GM19240 (cell line): ENCODE data around the gene CACNG6.

Source experiments
- DNase-seq: peaks from one replicate; pipeline ENCODE4 v3.0.0; 2011; ENCODE audit warnings: low spot score; ENCODE audit not compliant: insufficient read length

CACNG6 gene

GRCh38 chr19:53966931-53967330 is 24.5 kb upstream of the CACNG6 start:
- DNase-seq = no peak

DNA sequence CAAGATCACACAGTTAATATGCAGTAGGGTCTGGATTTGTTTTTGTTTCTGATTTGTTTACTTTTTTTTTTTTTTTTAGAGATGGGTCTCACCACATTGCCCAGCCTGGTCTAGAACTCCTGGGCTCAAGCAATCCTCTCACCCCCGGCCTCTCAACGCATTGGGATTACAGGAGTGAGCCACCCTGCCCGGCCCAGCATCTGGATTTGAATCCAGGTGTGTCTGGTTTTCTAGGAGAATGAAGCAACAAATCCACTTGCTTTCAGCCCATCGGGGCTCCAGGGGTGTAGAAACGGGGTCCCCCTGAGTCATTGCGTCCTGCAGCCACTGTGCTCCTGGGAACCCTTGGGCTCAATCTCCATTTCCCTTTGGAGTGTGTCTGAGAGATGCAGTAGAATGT is 22.1 kb upstream of the CACNG6 start:
- DNase-seq = no peak

- DNase-seq = no peak
Measured at GRCh38 chr19:53971673-53972072, 19.8 kb upstream of the CACNG6 start.

GRCh38 chr19:53977429-53977990 is 13.9 kb upstream of the CACNG6 start:
- DNase-seq = no peak

DNA sequence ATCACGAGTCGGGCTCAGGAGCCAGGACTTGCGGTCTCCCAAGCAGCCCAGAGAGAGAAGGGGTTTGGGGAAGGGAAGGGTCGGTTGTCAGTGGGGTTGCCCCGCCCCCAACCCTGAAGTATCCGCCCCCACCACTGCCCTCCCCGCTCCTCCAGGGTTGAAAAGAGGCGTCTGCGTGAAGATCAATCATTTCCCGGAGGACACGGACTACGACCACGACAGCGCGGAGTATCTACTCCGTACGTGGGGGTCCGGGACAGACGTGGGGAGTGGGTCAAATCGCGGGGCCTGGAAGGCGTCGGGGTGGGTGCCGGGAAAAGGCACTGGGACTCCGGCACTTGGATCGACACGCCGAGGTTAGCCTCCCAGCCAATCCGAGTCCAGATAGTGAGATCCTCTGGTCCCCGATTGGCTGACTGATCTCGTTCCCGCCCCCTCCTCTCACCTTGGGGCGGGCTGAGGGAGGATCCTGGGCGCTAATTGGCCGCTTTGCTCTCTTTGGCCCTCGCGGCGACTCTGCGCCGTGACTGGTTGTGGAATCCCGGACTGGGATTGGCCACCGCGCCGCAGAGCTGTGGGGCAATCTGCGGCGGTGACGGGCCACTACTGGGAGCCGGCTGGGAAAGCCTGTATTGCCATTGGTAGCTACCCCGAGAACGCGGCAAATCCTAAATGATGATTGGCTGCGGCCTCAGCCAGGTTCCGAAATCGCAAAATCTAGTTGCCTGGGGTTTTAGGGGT is 13.3 kb upstream of the CACNG6 start:
- no peak for DNase-seq

DNA sequence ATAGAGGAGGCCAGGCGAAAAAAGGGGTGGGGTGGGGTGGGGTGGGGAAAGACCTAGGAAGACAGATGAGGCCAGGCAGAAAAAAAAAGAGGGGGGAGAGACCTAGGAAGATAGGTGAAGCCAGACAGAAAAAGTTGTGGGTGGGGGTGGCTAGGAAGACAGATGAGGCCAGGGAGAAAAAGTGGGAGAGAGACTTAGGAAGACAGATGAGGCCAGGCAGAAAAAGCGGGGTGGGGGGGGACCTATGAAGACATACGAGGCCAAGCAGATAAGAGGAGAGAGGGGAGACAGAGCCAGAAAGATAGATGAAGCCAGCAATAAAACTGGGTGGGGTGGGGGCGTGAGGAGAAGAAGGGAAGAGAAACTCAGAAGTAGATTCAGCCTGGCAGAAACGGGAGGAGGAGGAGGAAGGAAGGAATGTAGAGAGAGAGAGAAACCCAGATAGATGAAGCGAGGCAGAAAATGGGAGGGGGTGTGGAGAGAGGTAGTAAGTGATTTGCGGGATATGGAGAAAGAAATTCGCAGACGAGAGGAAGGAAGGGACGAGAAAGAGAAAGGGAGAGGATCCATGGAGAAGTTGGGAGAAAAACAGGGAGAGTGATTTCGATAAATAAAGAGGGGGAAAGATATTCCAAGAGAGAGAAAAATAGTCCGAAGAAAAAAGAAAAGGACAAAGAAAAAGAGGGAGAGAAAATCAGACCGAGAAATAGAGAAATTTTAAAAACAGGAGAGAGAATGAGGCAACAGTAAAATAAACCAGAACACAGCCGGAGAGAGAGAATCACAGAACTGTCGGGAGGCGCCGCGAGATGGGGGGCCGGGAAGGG is 12.2 kb upstream of the CACNG6 start:
- no peak for DNase-seq

- DNase-seq = no peak
Measured at GRCh38 chr19:53980539-53981375, 10.7 kb upstream of the CACNG6 start.

DNA sequence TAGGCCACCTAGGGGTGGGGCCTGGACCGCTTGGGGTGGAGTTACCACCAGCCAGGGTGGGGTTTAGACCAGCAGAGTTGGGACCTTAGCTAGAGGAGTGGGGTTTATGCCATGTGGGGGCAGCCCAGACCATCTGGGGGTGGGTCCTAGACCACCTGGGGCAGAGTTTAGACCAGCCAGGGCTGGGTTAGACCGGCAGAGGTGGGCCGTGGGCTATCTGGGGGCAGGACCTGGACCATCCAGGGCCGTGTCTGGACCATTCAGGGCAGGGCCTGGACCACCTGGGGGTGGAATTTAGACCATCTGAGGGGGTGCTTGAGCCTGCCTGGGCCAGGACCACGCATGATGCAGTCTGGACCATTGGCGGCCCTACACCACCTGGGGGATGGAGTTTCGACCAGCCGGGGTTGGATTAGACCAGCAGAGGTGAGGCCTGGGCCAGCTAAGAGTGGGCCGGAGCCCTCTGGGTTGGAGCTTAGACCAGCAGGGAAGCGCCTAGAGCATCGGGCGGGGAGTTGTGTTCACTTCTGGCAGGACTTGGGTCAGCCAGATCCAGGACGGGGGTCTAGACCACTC is 10.0 kb upstream of the CACNG6 start:
- no peak for DNase-seq

- DNase-seq = no peak
Measured at GRCh38 chr19:53982001-53982451, 9.4 kb upstream of the CACNG6 start.

DNA sequence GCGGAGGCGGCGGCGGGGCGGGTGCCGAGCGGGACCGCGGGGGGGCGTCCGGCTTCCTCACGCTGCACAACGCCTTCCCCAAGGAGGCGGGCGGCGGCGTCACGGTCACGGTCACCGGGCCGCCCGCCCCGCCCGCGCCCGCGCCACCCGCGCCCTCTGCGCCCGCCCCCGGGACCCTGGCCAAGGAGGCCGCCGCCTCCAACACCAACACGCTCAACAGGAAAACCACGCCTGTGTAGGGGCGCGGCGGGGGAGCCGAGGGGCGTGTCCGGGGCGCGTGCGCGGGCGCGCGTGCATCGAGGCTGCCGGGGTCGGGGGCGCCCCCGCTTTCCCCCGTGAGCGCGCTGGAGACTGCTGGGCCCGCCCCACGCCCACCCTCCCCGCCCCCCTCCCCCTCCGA is 8.8 kb upstream of the CACNG6 start:
- DNase-seq = no peak

- DNase-seq = no peak
Measured at GRCh38 chr19:53983457-53984289, 7.8 kb upstream of the CACNG6 start.

- no peak for DNase-seq
Measured at GRCh38 chr19:53985863-53986262, 5.6 kb upstream of the CACNG6 start.

DNA sequence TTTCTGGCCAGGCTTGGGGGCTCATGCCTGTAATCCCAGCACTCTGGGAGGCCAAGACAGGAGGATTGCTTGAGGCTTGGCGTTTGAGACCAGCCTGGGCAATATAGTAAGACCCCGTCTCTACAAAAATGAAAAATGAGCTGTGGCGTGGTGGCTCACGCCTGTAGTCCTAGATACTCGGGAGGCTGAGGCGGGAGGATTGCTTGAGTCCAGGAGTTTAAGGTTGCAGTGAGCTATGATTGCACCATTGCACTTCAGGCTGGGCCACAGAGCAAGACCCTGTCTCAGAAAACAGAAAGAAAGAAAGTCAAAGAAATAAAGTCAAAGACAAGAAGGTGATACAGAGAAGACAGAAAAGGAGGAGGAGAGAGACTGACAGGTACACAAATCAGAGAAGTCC is 2.5 kb upstream of the CACNG6 start:
- DNase-seq = no peak

DNA sequence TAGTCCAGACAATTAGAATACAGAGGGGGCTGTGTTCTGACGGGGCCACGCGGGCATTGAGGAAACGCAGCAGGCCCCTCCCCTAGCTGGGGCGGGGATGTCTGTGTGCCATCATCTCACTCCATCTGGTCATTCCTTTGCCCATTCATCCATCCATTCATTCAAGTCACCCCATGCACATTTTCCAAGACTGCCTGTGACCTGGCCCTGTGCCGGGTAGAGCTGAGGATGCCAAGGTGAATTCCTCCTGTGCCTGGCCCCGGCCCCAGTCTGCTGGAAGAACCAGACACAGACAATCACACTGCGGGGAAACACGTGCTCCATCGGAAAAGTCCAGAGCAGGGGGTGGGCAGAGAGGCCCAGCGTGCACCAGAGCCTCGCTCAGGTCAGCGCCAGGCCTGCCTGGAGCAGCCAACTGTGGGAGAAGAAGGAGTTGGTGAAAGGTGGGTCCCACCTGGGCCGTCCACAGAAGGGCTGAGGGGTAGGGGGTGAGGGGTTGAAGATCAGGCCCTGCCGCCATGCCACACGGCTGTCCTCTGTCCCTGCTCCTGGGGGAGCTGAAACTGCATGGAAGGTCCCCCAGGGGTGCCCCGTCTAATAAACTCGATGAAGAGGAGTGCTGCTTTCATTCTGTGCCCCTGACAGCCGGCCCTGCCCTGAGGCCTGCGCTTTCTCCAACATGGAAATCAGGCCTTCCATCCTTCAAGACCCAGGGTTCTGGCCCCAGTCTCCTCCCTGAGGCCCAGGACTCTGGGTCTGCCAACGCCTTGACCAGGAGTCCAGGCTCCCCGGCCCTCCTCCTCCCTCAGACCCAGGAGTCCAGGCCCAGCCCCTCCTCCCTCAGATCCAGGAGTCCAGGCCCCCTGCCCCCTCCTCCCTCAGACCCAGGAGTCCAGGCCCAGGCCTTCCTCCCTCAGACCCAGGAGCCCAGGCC is 1.6 kb upstream of the CACNG6 start:
- no peak for DNase-seq

DNA sequence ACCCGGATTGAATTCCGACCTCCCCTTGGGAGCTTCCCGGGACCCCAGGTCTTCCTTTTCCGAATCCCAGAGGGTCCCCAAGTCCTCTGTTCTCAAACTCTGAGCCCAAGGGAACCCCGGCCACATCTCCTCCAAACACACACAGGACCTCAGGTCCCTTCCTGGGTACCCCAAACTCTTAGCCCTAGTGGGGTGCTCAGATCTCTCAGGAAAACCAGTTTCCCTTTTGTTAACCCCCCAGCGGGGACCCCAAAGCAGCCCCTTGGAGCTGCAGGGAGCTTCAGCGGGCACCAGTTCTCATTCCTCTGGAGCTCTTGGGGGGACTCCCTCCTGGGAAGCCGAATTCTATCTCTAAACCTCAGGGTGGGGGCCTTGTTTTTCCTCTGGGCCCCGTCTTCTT is 774 bp downstream of the CACNG6 start:
- DNase-seq = no peak

GRCh38 chr19:53992815-53993214 is 1.4 kb downstream of the CACNG6 start:
- DNase-seq = no peak

DNA sequence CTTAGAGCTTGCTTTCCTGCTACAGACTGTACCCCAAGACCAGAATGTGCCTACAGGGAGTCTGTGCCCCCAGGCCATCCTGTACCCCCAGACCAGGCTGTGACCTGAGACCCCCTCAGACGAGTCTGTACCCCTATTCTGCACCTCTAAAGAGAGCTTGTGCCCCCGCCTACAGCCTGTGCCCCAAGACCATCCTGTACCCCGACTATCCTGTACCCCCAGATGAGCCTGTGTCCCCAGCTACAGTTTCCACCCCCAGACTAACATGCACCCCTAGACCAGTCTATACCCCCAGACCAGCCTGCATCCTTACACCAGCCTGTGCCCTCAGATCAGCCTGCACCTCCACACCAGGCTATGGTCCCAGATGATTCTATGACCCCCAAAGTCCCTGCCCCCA is 2.0 kb downstream of the CACNG6 start:
- no peak for DNase-seq

DNA sequence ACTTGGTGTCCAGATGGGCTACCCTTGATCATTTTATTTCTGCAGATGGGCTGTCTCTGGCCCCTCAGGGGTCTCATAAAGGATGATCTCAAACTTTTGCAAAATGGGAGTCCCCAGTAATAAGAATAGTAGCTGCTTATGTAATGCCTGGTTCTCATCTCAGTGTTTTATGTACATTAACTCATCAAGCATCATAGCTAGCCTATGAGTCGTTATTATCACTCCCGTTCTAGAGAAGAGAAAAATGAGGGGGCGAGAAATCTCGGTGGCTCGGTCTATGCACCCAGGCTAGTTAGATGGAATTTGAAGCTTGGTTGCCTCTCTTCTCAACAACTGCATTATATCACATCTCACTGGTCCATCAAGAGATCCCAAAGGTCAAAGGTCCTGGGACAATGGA is 3.4 kb downstream of the CACNG6 start:
- DNase-seq = no peak

- DNase-seq = no peak
Measured at GRCh38 chr19:53998223-53998622, 6.8 kb downstream of the CACNG6 start.
